Measurements from ENCODE around the gene PTPRS.

Gene PTPRS

GRCh38 chr19:5305163-5305562, 35.4 kb downstream of the PTPRS start:
- DNase-seq, result no peak

- DNase-seq, result no peak
Measured at GRCh38 chr19:5304486-5304885, 36.1 kb downstream of the PTPRS start.

- DNase-seq, result no peak
Measured at GRCh38 chr19:5303208-5303607, 37.4 kb downstream of the PTPRS start.

GRCh38 chr19:5302396-5302795, 38.2 kb downstream of the PTPRS start:
- DNase-seq, result no peak

- DNase-seq, result no peak
Measured at GRCh38 chr19:5299137-5299536, 41.5 kb downstream of the PTPRS start.

GRCh38 chr19:5298471-5298901, 42.1 kb downstream of the PTPRS start:
- no peak for DNase-seq

GRCh38 chr19:5297272-5297669, 43.3 kb downstream of the PTPRS start:
- DNase-seq, result no peak

- DNase-seq, result no peak
Measured at GRCh38 chr19:5296457-5297271, 43.9 kb downstream of the PTPRS start.

- DNase-seq, result no peak
Measured at GRCh38 chr19:5296021-5296420, 44.6 kb downstream of the PTPRS start.

- DNase-seq, result no peak
Measured at GRCh38 chr19:5294403-5295160, 46.0 kb downstream of the PTPRS start.

GRCh38 chr19:5293612-5294378, 46.8 kb downstream of the PTPRS start:
- DNase-seq, result no peak

GRCh38 chr19:5292822-5293611, 47.6 kb downstream of the PTPRS start:
- no peak for DNase-seq

- no peak for DNase-seq
Measured at GRCh38 chr19:5292453-5292821, 48.2 kb downstream of the PTPRS start.

GRCh38 chr19:5291588-5292193, 48.9 kb downstream of the PTPRS start:
- no peak for DNase-seq

All from KG1 (cell line).